ENCODE measurements around the gene CFAP97D2. TPM values are rescaled to one million over a fixed set of nuclear protein-coding genes. Genes with fewer than 3 reads are reported as not detected.

The CFAP97D2 gene
- total RNA-seq, 2 experiments from 2014 or later = 0.47 to 0.52 TPM

DNA sequence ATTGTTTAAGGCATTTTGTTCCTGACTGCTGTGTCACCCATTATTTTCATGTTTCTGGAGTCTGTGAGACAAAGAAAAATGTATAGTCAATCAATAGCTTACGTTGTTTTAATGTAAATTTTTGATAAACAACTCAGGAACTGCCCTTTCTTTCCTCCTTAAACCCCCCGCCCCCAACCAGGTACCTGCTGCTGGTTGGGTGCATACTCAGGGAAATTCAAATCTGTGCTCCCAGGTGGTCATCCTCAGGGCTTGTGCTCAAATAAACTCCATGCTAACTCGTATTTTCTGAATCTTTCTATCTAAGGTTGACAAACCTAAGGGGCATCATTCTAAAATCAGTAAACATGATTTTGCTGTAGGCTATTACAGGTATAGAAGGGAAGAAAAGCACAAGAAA, 51.5 kb downstream of the CFAP97D2 start:
- Mint-ChIP-seq H3K27me3 (no peaks in the 10 kb centered on the region), H3K9me3 (no peaks in the 10 kb centered on the region), H3K4me1 (ENCODE audit: low read depth) (peaks cover 38% of the 10 kb centered on the region), H3K27ac (peak overlapping the region; percentile 49), H3K4me3 (no peak overlapping the region), H3K36me3 (ENCODE audit: low read depth) (peaks cover 3% of the 10 kb centered on the region)
- Histone ChIP-seq H3K36me3 (ENCODE audit: insufficient read depth, low read length) (no peaks in the 10 kb centered on the region), H3K27me3 (ENCODE audit: control insufficient read depth in 1 of 2, insufficient read depth in 2 of 2, low read length in 2 of 2) (no peaks in the 10 kb centered on the region), H3K27ac (ENCODE audit: low read depth in 1 of 2, low read length in 2 of 2) (no peak overlapping the region), H3K9me3 (ENCODE audit: control insufficient read depth in 1 of 2, insufficient read depth in 1 of 2, low read length in 2 of 2) (no peaks in the 10 kb centered on the region), H3K4me1 (ENCODE audit: insufficient read depth, low read length) (peaks cover 26% of the 10 kb centered on the region), H3K4me3 (ENCODE audit: low read length) (no peak overlapping the region)
- TF ChIP-seq, protein P1, sequence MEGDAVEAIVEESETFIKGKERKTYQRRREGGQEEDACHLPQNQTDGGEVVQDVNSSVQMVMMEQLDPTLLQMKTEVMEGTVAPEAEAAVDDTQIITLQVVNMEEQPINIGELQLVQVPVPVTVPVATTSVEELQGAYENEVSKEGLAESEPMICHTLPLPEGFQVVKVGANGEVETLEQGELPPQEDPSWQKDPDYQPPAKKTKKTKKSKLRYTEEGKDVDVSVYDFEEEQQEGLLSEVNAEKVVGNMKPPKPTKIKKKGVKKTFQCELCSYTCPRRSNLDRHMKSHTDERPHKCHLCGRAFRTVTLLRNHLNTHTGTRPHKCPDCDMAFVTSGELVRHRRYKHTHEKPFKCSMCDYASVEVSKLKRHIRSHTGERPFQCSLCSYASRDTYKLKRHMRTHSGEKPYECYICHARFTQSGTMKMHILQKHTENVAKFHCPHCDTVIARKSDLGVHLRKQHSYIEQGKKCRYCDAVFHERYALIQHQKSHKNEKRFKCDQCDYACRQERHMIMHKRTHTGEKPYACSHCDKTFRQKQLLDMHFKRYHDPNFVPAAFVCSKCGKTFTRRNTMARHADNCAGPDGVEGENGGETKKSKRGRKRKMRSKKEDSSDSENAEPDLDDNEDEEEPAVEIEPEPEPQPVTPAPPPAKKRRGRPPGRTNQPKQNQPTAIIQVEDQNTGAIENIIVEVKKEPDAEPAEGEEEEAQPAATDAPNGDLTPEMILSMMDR (IDR thresholded peaks at IDR 0.05) = no peak
- DNase-seq (no peak), ATAC-seq (ENCODE audit: poor library complexity) (no peak)
- intact Hi-C loops (cut with DNase I, micrococcal nuclease) = no loop called here
- CTCF ChIA-PET = no interaction called here
- POLR2A ChIA-PET = no interaction called here

DNA sequence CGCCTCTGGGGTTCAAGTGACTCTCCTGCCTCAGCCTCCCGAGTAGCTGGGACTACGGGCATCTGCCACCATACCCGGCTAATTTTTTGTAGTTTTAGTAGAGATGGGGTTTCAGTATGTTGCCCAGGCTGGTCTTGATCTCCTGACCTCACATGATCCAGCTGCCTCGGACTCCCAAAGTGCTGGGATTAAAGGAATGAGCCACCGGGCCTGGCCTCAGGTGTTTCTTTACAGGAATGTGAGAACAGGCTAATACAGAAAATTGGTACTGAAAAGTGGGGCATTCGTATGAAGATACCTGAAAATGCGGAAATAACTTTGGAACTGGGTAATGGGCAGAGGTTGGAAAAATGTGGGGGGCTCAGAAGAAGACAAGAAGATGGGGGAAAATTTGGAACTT, 52.8 kb downstream of the CFAP97D2 start:
- CTCF ChIA-PET = no interaction called here
- intact Hi-C loops (cut with DNase I, micrococcal nuclease) = no loop called here
- POLR2A ChIA-PET = interaction anchor here (0.6 kb wide), 1 partner anchor 119 kb away, joined by 3 read pairs; no protein-coding TSS in a partner anchor
- H3K27ac Mint-ChIP-seq = no peak overlapping the region
- Histone ChIP-seq H3K27me3 (ENCODE audit: control insufficient read depth in 1 of 2, insufficient read depth in 2 of 2, low read length in 2 of 2) (no peaks in the 10 kb centered on the region), H3K36me3 (ENCODE audit: insufficient read depth, low read length) (peaks cover 4% of the 10 kb centered on the region), H3K4me3 (ENCODE audit: low read length) (no peak overlapping the region), H3K9me3 (ENCODE audit: control insufficient read depth in 1 of 2, insufficient read depth in 1 of 2, low read length in 2 of 2) (no peaks in the 10 kb centered on the region), H3K27ac (ENCODE audit: low read depth in 1 of 2, low read length in 2 of 2) (no peak overlapping the region), H3K4me1 (ENCODE audit: insufficient read depth, low read length) (peaks cover 22% of the 10 kb centered on the region)
- DNase-seq = no peak
- TF ChIP-seq, protein P1 (IDR thresholded peaks at IDR 0.05) = no peak
- H3K36me3 Mint-ChIP-seq (ENCODE audit: low read depth) = peaks cover 16% of the 10 kb centered on the region
- H3K27me3 Mint-ChIP-seq = no peaks in the 10 kb centered on the region
- no peak for ATAC-seq (ENCODE audit: poor library complexity)
- no peaks in the 10 kb centered on the region for H3K9me3 Mint-ChIP-seq
- no peak overlapping the region for H3K4me3 Mint-ChIP-seq
- peaks cover 37% of the 10 kb centered on the region for H3K4me1 Mint-ChIP-seq (ENCODE audit: low read depth)

GRCh38 chr13:114234266-114234644, 55.2 kb downstream of the CFAP97D2 start:
- ATAC-seq (ENCODE audit: poor library complexity) (no peak), DNase-seq (no peak)
- peak overlapping the region; percentile 92 for H3K4me3 Mint-ChIP-seq
- H3K36me3 Mint-ChIP-seq (ENCODE audit: low read depth) = peaks cover 33% of the 10 kb centered on the region
- H3K27me3 Mint-ChIP-seq = no peaks in the 10 kb centered on the region
- peak overlapping the region; percentile 87 for H3K4me3 ChIP-seq (ENCODE audit: low read length)
- H3K27me3 ChIP-seq (ENCODE audit: control insufficient read depth in 1 of 2, insufficient read depth in 2 of 2, low read length in 2 of 2) = no peaks in the 10 kb centered on the region
- intact Hi-C loops (cut with DNase I, micrococcal nuclease) = loop anchor here in 1 of 2 experiments (2.0 kb wide), 1 partner anchor 47 kb away; the partner anchor contains the start of gene UPF3A
- TF ChIP-seq, protein P1 (IDR thresholded peaks at IDR 0.05) = no peak
- no peaks in the 10 kb centered on the region for H3K9me3 ChIP-seq (ENCODE audit: control insufficient read depth in 1 of 2, insufficient read depth in 1 of 2, low read length in 2 of 2)
- H3K9me3 Mint-ChIP-seq = no peaks in the 10 kb centered on the region
- peaks cover 20% of the 10 kb centered on the region for H3K4me1 ChIP-seq (ENCODE audit: insufficient read depth, low read length)
- H3K4me1 Mint-ChIP-seq (ENCODE audit: low read depth) = peaks cover 33% of the 10 kb centered on the region
- H3K27ac Mint-ChIP-seq = peak overlapping the region; percentile 85
- CTCF ChIA-PET = no interaction called here
- no peak overlapping the region for H3K27ac ChIP-seq (ENCODE audit: low read depth in 1 of 2, low read length in 2 of 2)
- peaks cover 26% of the 10 kb centered on the region for H3K36me3 ChIP-seq (ENCODE audit: insufficient read depth, low read length)
- POLR2A ChIA-PET = no interaction called here

All from CD4-positive, alpha-beta T cell (primary cell).